Measurements from ENCODE around the gene COX11.

GRCh38 chr17:54992797-54993639 lies 24.6 kb upstream of the COX11 start:
- TF ChIP-seq, protein P1, sequence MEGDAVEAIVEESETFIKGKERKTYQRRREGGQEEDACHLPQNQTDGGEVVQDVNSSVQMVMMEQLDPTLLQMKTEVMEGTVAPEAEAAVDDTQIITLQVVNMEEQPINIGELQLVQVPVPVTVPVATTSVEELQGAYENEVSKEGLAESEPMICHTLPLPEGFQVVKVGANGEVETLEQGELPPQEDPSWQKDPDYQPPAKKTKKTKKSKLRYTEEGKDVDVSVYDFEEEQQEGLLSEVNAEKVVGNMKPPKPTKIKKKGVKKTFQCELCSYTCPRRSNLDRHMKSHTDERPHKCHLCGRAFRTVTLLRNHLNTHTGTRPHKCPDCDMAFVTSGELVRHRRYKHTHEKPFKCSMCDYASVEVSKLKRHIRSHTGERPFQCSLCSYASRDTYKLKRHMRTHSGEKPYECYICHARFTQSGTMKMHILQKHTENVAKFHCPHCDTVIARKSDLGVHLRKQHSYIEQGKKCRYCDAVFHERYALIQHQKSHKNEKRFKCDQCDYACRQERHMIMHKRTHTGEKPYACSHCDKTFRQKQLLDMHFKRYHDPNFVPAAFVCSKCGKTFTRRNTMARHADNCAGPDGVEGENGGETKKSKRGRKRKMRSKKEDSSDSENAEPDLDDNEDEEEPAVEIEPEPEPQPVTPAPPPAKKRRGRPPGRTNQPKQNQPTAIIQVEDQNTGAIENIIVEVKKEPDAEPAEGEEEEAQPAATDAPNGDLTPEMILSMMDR (conservative IDR thresholded peaks at IDR 0.05 in 1 of 2, IDR thresholded peaks at IDR 0.05 in 1 of 2; ENCODE audit: low read depth in 1 of 2, low read length in 2 of 2) = peak; percentile 53 to 55
- TF ChIP-seq EZH2 (IDR thresholded peaks at IDR 0.05; ENCODE audit: low read length, missing control alignments) = no peak

Measured in fibroblast of lung (primary cell).